ENCODE results near the gene MBD1.
A peak's percentile ranks its signal among the peaks of the same experiment; 100 is the strongest.
"Not testable (repeated sequence)": the region's sequence is repeated elsewhere in the genome, so short reads cannot be mapped to it uniquely, and the experiment has no call there.

MBD1 gene

DNA sequence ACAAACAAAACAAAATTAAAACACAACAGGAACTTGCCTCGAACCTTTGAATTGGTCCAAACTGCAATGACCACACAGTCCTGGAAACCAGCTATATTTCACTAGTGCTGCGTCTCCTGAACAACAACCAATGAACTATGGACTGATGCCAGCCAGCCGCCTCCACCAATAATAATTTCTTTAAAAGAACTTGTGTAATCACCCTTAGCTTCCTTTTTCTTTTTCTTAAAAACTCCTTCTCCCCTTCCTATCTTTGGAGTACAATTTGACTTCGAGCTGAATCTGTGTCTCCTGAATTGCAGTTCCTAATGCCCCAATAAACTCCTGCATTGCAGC is 7.8 kb upstream of the MBD1 start:
- no peak for DNase-seq (ENCODE audit: low read depth)
- no peak overlapping the region for H3K4me3 ChIP-seq (ENCODE audit: control insufficient read depth, low read depth, low read length)
- TF ChIP-seq, protein P1, sequence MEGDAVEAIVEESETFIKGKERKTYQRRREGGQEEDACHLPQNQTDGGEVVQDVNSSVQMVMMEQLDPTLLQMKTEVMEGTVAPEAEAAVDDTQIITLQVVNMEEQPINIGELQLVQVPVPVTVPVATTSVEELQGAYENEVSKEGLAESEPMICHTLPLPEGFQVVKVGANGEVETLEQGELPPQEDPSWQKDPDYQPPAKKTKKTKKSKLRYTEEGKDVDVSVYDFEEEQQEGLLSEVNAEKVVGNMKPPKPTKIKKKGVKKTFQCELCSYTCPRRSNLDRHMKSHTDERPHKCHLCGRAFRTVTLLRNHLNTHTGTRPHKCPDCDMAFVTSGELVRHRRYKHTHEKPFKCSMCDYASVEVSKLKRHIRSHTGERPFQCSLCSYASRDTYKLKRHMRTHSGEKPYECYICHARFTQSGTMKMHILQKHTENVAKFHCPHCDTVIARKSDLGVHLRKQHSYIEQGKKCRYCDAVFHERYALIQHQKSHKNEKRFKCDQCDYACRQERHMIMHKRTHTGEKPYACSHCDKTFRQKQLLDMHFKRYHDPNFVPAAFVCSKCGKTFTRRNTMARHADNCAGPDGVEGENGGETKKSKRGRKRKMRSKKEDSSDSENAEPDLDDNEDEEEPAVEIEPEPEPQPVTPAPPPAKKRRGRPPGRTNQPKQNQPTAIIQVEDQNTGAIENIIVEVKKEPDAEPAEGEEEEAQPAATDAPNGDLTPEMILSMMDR (conservative IDR thresholded peaks at IDR 0.05; ENCODE audit: control insufficient read depth, insufficient read depth, low read depth, low read length), result no peak

DNA sequence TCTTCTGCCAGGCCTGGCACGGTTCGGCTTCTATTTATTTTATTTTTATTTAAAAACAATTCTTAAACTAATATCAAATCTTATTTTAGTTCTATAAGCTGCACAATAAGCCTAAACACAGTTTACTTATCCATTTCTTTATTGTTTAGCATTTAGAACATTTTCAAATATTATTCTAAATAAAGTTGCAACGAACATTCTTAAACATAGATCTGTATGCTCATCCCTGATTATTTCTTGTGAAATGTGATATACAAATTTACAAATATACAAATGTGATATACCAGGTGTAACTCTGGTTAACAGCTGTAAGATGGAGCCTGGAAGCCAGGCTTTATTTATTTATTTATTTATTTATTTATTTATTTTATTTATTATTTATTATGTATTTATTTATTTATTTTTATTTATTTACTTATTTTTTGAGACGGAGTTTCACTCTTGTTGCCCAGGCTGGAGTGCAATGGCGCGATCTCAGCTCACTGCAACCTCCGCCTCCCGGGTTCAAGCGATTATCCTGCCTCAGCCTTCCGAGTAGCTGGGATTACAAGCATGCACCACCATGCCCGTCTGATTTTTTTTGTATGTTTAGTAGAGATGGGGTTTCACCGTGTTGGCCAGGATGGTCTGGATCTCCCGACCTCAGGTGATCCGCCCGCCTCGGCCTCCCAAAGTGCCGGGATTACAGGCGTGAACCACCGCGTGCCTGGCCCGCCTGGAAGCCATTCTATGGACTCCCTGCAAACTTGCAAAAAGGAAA is 7.2 kb upstream of the MBD1 start:
- H3K4me3 ChIP-seq (ENCODE audit: control insufficient read depth, low read depth, low read length), result peak overlapping the region; percentile 92

GRCh38 chr18:50287441-50288347 is 6.4 kb upstream of the MBD1 start, which contains the start of gene CXXC1:
Gene CXXC1, minus strand, starts transcription at chr18:50287692. Its CDS starts 103 bp downstream, at chr18:50287589.
- DNase-seq (ENCODE audit: low read depth), result peak; percentile 100
- H3K4me3 ChIP-seq (ENCODE audit: control insufficient read depth, low read depth, low read length), result peak within 1 kb of the TSS; percentile 92
- TF ChIP-seq, protein P1 (conservative IDR thresholded peaks at IDR 0.05; ENCODE audit: control insufficient read depth, insufficient read depth, low read depth, low read length), result peak; percentile 26

More for the DNA sequence above, 7.2 kb upstream of the MBD1 start:
- not testable (repeated sequence) for DNase-seq (ENCODE audit: low read depth)

GRCh38 chr18:50287028-50287440 is 5.7 kb upstream of the MBD1 start:
- no peak for DNase-seq (ENCODE audit: low read depth)
- TF ChIP-seq, protein P1 (conservative IDR thresholded peaks at IDR 0.05; ENCODE audit: control insufficient read depth, insufficient read depth, low read depth, low read length), result no peak
- H3K4me3 ChIP-seq (ENCODE audit: control insufficient read depth, low read depth, low read length), result peak overlapping the region; percentile 92

GRCh38 chr18:50286391-50287027 is 5.2 kb upstream of the MBD1 start:
- H3K4me3 ChIP-seq (ENCODE audit: control insufficient read depth, low read depth, low read length), result peak overlapping the region; percentile 92
- DNase-seq (ENCODE audit: low read depth), result peak; percentile 65
- TF ChIP-seq, protein P1 (conservative IDR thresholded peaks at IDR 0.05; ENCODE audit: control insufficient read depth, insufficient read depth, low read depth, low read length), result no peak

- TF ChIP-seq, protein P1 (conservative IDR thresholded peaks at IDR 0.05; ENCODE audit: control insufficient read depth, insufficient read depth, low read depth, low read length), result no peak
- no peak overlapping the region for H3K4me3 ChIP-seq (ENCODE audit: control insufficient read depth, low read depth, low read length)
- DNase-seq (ENCODE audit: low read depth), result no peak
Measured at GRCh38 chr18:50285631-50286321, 4.5 kb upstream of the MBD1 start.
